ENCODE results near the gene SORCS2.
"Not testable (repeated sequence)": the region's sequence is repeated elsewhere in the genome, so short reads cannot be mapped to it uniquely, and the experiment has no call there.

SORCS2 gene

GRCh38 chr4:7572894-7573293 lies 380.6 kb downstream of the SORCS2 start:
- no peak for DNase-seq (ENCODE audit: low spot score)
- TF ChIP-seq, protein P1, sequence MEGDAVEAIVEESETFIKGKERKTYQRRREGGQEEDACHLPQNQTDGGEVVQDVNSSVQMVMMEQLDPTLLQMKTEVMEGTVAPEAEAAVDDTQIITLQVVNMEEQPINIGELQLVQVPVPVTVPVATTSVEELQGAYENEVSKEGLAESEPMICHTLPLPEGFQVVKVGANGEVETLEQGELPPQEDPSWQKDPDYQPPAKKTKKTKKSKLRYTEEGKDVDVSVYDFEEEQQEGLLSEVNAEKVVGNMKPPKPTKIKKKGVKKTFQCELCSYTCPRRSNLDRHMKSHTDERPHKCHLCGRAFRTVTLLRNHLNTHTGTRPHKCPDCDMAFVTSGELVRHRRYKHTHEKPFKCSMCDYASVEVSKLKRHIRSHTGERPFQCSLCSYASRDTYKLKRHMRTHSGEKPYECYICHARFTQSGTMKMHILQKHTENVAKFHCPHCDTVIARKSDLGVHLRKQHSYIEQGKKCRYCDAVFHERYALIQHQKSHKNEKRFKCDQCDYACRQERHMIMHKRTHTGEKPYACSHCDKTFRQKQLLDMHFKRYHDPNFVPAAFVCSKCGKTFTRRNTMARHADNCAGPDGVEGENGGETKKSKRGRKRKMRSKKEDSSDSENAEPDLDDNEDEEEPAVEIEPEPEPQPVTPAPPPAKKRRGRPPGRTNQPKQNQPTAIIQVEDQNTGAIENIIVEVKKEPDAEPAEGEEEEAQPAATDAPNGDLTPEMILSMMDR (IDR thresholded peaks at IDR 0.05; ENCODE audit: extremely low read depth, insufficient read depth, missing control alignments), result no peak
- in situ Hi-C loops (cut with MboI; ENCODE audit: low pct_unique_long_range_greater_than_20kb, low sequenced_read_pairs, unreplicated experiment), result no loop called here

DNA sequence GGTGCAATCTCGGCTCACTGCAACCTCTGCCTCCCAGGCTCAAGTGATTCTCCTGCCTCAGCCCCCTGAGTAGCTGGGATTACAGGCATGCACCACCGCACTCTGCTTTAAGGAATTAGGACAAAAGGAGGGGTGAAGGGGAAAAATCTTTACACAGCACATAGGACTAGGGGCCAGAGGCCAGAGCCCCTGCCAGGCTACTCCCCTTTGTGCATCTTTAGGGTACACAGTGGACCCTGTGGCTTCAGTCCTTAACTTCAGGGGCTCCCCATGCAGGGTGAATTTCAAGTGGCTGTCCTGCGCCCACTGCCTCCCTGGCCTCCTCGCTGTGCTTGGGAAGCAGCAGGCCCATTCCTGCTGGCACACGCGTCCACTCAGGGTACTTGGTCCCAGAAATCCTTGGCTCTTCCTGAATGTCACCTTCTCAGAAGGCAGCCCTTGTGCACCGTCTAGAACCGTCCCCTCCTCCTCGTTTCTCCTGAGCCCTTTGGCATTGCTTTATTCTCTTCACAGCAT lies 381.3 kb downstream of the SORCS2 start:
- in situ Hi-C loops (cut with MboI; ENCODE audit: low pct_unique_long_range_greater_than_20kb, low sequenced_read_pairs, unreplicated experiment), result no loop called here
- no peak for DNase-seq (ENCODE audit: low spot score)
- TF ChIP-seq, protein P1 (IDR thresholded peaks at IDR 0.05; ENCODE audit: extremely low read depth, insufficient read depth, missing control alignments), result no peak

GRCh38 chr4:7574287-7575014 lies 382.1 kb downstream of the SORCS2 start:
- in situ Hi-C loops (cut with MboI; ENCODE audit: low pct_unique_long_range_greater_than_20kb, low sequenced_read_pairs, unreplicated experiment), result no loop called here
- TF ChIP-seq, protein P1 (IDR thresholded peaks at IDR 0.05; ENCODE audit: extremely low read depth, insufficient read depth, missing control alignments), result no peak
- DNase-seq (ENCODE audit: low spot score), result no peak

GRCh38 chr4:7575426-7575825 lies 383.1 kb downstream of the SORCS2 start:
- TF ChIP-seq, protein P1 (IDR thresholded peaks at IDR 0.05; ENCODE audit: extremely low read depth, insufficient read depth, missing control alignments), result no peak
- DNase-seq (ENCODE audit: low spot score), result no peak
- in situ Hi-C loops (cut with MboI; ENCODE audit: low pct_unique_long_range_greater_than_20kb, low sequenced_read_pairs, unreplicated experiment), result no loop called here

DNA sequence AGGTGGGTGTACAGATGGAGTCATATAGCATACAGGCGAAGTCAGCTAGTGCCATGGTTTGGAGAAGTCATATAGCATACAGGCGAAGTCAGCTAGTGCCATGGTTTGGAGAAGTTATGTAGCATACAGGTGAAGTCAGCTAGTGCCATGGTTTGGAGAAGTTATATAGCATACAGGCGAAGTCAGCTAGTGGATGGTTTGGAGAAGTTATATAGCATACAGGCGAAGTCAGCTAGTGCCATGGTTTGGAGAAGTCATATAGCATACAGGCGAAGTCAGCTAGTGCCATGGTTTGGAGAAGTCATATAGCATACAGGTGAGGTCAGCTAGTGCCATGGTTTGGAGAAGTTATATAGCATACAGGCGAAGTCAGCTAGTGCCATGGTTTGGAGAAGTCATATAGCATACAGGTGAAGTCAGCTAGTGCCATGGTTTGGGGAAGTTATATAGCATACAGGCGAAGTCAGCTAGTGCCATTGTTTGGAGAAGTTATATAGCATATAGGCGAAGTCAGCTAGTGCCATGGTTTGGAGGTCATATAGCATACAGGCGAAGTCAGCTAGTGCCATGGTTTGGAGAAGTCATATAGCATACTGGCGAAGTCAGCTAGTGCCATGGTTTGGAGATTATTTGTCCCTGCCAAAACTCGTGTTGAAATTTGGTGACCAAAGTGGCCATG lies 385.2 kb downstream of the SORCS2 start:
- DNase-seq (ENCODE audit: low spot score); in situ Hi-C loops (cut with MboI; ENCODE audit: low pct_unique_long_range_greater_than_20kb, low sequenced_read_pairs, unreplicated experiment): not testable (repeated sequence)

DNA sequence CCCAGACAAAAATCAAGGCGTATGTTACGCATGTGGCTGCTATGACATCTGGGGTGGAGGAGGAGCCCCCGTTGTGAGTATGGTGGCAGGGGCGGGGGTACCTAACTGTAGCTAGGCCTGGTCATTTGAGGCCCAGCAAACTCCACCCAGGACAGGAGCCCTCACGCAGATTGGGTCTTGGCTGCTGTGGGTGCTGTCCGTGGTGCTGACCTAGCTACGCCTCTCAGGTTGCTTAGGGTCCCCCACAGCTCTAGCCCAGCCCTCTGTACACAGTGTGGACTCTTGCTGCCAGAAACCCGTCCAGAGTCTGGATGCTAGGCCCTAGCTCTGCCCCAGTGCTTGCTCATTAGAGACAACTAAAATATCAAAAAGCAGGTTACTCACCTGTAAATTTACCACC lies 389.1 kb downstream of the SORCS2 start:
- DNase-seq (ENCODE audit: low spot score), result no peak
- in situ Hi-C loops (cut with MboI; ENCODE audit: low pct_unique_long_range_greater_than_20kb, low sequenced_read_pairs, unreplicated experiment), result no loop called here
- TF ChIP-seq, protein P1 (IDR thresholded peaks at IDR 0.05; ENCODE audit: extremely low read depth, insufficient read depth, missing control alignments), result no peak
